ENCODE data around the gene ACTR3.
A peak's percentile ranks its signal among the peaks of the same experiment; 100 is the strongest.

Gene ACTR3

DNA sequence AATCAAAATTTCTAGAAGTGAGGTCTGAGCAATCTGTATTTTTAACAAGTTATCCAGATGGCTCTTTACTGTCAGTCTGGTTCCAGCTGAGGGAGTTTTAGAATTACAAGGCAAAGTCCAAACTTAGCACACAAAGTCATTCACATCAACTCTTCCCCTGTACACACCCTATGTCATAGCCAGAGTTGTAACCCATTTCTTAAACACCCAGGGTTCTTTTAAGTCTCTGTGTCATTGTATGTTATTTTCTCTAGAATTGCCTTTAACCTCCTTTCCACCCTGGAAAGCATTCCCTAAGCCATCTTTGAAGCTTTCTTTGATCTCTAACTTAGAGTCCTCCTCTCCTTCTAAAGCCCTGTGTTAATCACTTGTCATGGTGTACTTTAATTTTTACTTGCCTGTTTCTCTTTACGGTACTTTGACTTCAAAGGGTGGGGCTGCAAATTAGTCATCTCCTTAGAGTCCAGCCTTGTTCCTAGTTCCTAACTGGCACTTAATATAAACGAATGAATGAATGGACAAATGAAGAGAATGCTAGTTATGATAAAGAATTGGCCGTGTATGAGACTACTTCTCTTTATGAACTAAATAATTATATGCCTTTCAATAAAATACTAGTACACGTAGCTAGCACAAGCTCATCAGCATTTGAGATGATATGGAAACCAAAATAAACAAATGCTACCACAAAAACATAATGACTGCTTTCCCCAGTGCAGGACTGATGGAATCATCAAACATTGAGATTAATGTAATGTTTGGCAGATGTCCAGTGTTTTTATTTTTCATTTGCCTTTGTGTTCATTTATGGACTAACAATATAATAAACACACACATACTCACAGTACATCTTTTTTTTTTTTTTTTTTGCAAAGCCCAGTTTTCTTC, 11.9 kb upstream of the ACTR3 start:
- no peak overlapping the region for H3K4me3 ChIP-seq (ENCODE audit: low read depth, low read length)
- DNase-seq (ENCODE audit: low read depth) = no peak
- no peak for TF ChIP-seq POLR2A (IDR thresholded peaks at IDR 0.05; ENCODE audit: extremely low read depth, insufficient read length)
- no peak for TF ChIP-seq MYC (IDR thresholded peaks at IDR 0.05; ENCODE audit: low read depth, low read length)
- no peak for TF ChIP-seq CTCF (IDR thresholded peaks at IDR 0.05; ENCODE audit: low read depth, low read length)
- TF ChIP-seq MAX (IDR thresholded peaks at IDR 0.05; ENCODE audit: low read depth, low read length) = no peak

DNA sequence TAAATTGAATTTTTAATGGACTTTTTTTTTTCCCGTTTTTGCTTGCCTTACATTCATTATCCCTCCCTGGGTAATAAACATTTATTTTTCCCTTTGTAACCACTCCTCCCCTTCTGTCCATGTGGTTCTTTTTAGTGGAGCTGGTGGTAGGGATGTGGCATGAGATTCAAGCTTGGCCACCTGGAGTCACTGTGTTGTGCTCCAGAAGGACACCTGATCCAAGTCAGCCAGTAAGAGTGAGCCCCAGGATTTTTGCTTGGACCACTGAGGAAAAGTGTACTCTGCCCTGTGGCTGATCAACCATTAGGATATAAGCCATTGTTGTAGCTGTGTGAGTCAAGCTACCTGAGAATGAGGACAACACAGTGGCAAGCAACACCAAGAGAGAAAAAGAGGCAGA, 11.1 kb upstream of the ACTR3 start:
- TF ChIP-seq MAX (IDR thresholded peaks at IDR 0.05; ENCODE audit: low read depth, low read length) (no peak), POLR2A (IDR thresholded peaks at IDR 0.05; ENCODE audit: extremely low read depth, insufficient read length) (no peak), MYC (IDR thresholded peaks at IDR 0.05; ENCODE audit: low read depth, low read length) (no peak), CTCF (IDR thresholded peaks at IDR 0.05; ENCODE audit: low read depth, low read length) (no peak)
- no peak overlapping the region for H3K4me3 ChIP-seq (ENCODE audit: low read depth, low read length)
- no peak for DNase-seq (ENCODE audit: low read depth)

- DNase-seq (ENCODE audit: low read depth) = no peak
- H3K4me3 ChIP-seq (ENCODE audit: low read depth, low read length) = no peak overlapping the region
- TF ChIP-seq MAX (IDR thresholded peaks at IDR 0.05; ENCODE audit: low read depth, low read length) (no peak), MYC (IDR thresholded peaks at IDR 0.05; ENCODE audit: low read depth, low read length) (no peak), CTCF (IDR thresholded peaks at IDR 0.05; ENCODE audit: low read depth, low read length) (no peak), POLR2A (IDR thresholded peaks at IDR 0.05; ENCODE audit: extremely low read depth, insufficient read length) (no peak)
These were observed 10.4 kb upstream of the ACTR3 start for GRCh38 chr2:113879457-113879856.

DNA sequence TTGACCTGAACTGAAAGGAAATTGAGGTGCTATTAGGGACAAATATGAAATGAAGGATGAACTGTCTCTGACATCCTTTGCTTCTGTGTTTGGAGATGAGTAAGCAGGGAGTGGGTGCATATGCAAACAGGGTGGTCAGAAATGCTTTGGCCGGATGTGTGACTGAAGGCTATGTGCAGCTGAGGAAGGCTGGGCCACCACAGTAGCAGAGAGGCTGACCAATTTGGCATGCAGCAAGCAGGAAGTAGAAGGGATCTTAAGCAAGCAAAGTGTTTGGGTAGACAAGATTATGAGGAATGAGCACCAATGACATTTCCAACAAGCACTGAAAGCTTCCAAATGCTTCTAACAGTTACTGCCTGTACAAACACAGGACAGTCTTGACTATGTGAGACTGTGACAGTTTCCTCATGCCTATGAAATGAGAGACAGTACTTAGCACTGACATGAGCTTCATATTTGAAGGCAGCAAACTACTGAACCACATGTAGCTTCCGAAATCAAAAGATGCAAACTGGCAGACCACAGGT, 3.3 kb upstream of the ACTR3 start:
- H3K4me3 ChIP-seq (ENCODE audit: low read depth, low read length) = peak overlapping the region; percentile 92
- peak; percentile 24 for TF ChIP-seq POLR2A (IDR thresholded peaks at IDR 0.05; ENCODE audit: extremely low read depth, insufficient read length)
- TF ChIP-seq MAX (IDR thresholded peaks at IDR 0.05; ENCODE audit: low read depth, low read length) = peak; percentile 4; the same call in 1 of the 2 replicates
- TF ChIP-seq CTCF (IDR thresholded peaks at IDR 0.05; ENCODE audit: low read depth, low read length) = no peak
- no peak; the same call in 1 of the 2 replicates for TF ChIP-seq MYC (IDR thresholded peaks at IDR 0.05; ENCODE audit: low read depth, low read length)
- peak; percentile 97 for DNase-seq (ENCODE audit: low read depth)

GRCh38 chr2:113887009-113887792, 2.7 kb upstream of the ACTR3 start:
- H3K4me3 ChIP-seq (ENCODE audit: low read depth, low read length) = peak overlapping the region; percentile 92
- no peak for TF ChIP-seq MYC (IDR thresholded peaks at IDR 0.05; ENCODE audit: low read depth, low read length)
- no peak for TF ChIP-seq POLR2A (IDR thresholded peaks at IDR 0.05; ENCODE audit: extremely low read depth, insufficient read length)
- no peak for TF ChIP-seq CTCF (IDR thresholded peaks at IDR 0.05; ENCODE audit: low read depth, low read length)
- TF ChIP-seq MAX (IDR thresholded peaks at IDR 0.05; ENCODE audit: low read depth, low read length) = no peak
- peak; percentile 37 for DNase-seq (ENCODE audit: low read depth)
